Tibial nerve (tissue), 4 donors: Measurements from ENCODE around the gene NDUFV3. TPM values are rescaled to one million over a fixed set of nuclear protein-coding genes. Genes with fewer than 3 reads are reported as not detected.
"Not testable (repeated sequence)": the region's sequence is repeated elsewhere in the genome, so short reads cannot be mapped to it uniquely, and the experiment has no call there.

Experiments
- DNase-seq, 2 donors: peaks; one replicate each; pipeline ENCODE4 v3.0.0-alpha.2; 2019; ENCODE audit warnings: low spot score in 2 of 2
- H3K27ac ChIP-seq, 4 donors: fragments of 200-600 bp; sonication (generic) in 3 of 4; one replicate each; pipeline ENCODE4 v1.5.1; 2017 to 2019; ENCODE audit warnings: mild to moderate bottlenecking in 1 of 4
- H3K27me3 ChIP-seq, 2 donors: fragments of 200-600 bp; sonication (generic) in 1 of 2; one replicate each; pipeline versions ENCODE4 v1.5.1 to v1.6.0; 2017 to 2019
- H3K36me3 ChIP-seq, 3 donors: fragments of 200-600 bp; sonication (generic); one replicate each; pipeline ENCODE4 v1.5.1; 2018 to 2019
- H3K4me1 ChIP-seq, 4 donors: fragments of 200-600 bp; sonication (generic) in 3 of 4; one replicate each; pipeline ENCODE4 v1.5.1; 2017 to 2019
- H3K4me3 ChIP-seq, 4 donors: fragments of 200-600 bp; sonication (generic) in 3 of 4; one replicate each; pipeline ENCODE4 v1.5.1; 2017 to 2019; ENCODE audit warnings: mild to moderate bottlenecking in 1 of 4, moderate library complexity in 1 of 4
- H3K9me3 ChIP-seq, 4 donors: fragments of 200-600 bp; sonication (generic) in 3 of 4; one replicate each; pipeline ENCODE4 v1.5.1; 2017 to 2019
- CTCF ChIP-seq, 5 experiments: fragments of 200-600 bp in 3 of 5; fragments of 450-650 bp in 2 of 5; sonication (generic) in 3 of 5; IDR thresholded peaks; one replicate each; pipeline ENCODE4 v1.5.1; 2016 to 2019; ENCODE audit warnings: antibody characterized with exemption in 5 of 5, mild to moderate bottlenecking in 3 of 5, moderate library complexity in 2 of 5
- EP300 ChIP-seq, 2 donors: sonication (generic); formaldehyde crosslinking; IDR thresholded peaks; one replicate each; pipeline ENCODE4 v1.6.1; 2017; ENCODE audit warnings: antibody characterized with exemption in 2 of 2, mild to moderate bottlenecking in 1 of 2
- POLR2A ChIP-seq, 2 donors: fragments of 450-650 bp; IDR thresholded peaks; one replicate each; pipeline ENCODE4 v1.6.1; 2017; ENCODE audit warnings: antibody characterized with exemption in 2 of 2, mild to moderate bottlenecking in 2 of 2, moderate library complexity in 2 of 2
- WGBS, 2 donors: methylation state at CpG; one replicate each; pipeline ENCODE4 v1.1.5; 2018; 5-methylcytosine and 5-hydroxymethylcytosine counted together
- total RNA-seq, 4 donors: library from RNA; depleted of rRNA; stranded (reverse); fragments of >200 nt; gene quantifications; one replicate each; pipeline ENCODE4 v1.1.0, GENCODE V29; 2016

The NDUFV3 gene
- total RNA-seq, 4 donors from 2014 or later: 52.1 to 75.2 (median 61.4) TPM

- DNase-seq: no peak
- whole genome bisulfite sequencing, 2 donors: 85 to 97% methylated on average over 4 of the region's 4 CpGs
- TF ChIP-seq EP300 (IDR thresholded peaks at IDR 0.05): no peak
- TF ChIP-seq POLR2A (IDR thresholded peaks at IDR 0.05): no peak
- TF ChIP-seq CTCF (IDR thresholded peaks at IDR 0.05): no peak
- no peak overlapping the region for H3K27ac ChIP-seq
- no peaks in the 10 kb centered on the region for H3K9me3 ChIP-seq
- H3K4me3 ChIP-seq: no peak overlapping the region
- no peaks in the 10 kb centered on the region for H3K4me1 ChIP-seq
- H3K27me3 ChIP-seq: no peaks in the 10 kb centered on the region
- H3K36me3 ChIP-seq: peaks cover 2 to 91% (median 12%) of the 10 kb centered on the region in 3 donors
Measured at GRCh38 chr21:42847726-42848125, 45.4 kb upstream of the NDUFV3 start.

DNA sequence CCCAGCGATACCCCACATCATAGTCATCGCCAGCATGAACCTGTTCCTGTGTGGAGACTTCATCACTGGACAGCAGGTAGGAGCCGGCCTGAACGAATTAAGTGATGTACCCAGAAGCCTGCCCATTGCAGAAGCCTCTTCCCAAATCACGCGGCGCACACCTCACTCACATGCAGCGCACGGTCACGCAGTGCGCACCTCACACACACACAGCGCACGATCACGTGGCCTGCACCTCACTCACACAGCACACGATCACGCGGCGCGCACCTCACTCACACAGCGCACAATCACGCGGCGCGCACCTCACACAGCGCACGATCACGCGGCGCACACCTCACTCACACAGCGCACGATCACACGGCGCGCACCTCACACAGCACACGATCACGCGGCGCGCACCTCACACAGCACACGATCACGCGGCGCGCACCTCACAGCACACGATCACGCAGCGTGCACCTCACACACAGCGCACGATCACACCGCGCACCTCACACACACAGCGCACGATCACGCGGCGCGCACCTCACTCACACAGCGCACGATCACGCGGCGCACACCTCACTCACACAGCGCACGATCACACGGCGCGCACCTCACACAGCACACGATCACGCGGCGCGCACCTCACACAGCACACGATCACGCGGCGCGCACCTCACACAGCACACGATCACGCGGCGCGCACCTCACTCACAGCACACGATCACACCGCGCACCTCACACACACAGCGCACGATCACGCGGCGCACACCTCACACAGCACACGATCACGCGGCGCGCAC, 44.8 kb upstream of the NDUFV3 start:
- not testable (repeated sequence) for H3K9me3 ChIP-seq, DNase-seq, H3K4me3 ChIP-seq, H3K27me3 ChIP-seq, H3K4me1 ChIP-seq, H3K27ac ChIP-seq
- H3K36me3 ChIP-seq: peaks cover 2 to 93% (median 17%) of the 10 kb centered on the region in 3 donors
- 95% methylated on average over 49 to 92 of the region's 95 CpGs for WGBS, 2 donors

DNA sequence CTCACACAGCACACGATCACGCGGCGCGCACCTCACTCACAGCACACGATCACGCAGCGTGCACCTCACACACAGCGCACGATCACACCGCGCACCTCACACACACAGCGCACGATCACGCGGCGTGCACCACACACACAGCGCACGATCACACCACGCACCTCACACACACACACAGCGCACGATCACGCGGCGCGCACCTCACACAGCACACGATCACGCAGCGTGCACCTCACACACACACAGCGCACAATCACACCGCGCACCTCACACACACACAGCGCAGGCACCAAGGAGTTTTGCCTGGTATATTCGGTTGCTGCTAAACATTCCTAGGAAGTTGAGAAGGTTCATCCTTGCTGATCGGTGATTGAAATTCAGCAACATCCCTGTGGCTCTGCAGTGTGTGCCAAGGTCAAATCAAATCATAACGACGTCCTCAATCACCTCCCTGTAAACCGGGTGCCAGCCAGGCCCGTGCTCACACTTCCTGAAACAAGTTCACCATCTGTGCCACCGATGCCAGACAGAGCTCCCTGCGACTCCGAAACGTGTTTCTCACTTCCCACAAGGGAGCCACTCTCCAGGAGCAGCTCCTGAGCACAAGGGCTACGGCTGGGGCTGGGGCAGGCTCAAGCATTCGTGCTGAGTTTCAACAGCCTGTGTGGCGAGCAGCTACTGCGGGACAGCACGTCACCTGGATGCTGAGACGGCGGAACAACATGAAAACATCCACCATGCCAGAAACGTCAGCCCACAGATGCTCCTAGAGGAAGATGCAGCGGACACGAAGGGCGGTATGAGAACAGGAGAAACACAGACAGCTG, 44.0 kb upstream of the NDUFV3 start:
- Histone ChIP-seq H3K4me3 (no peak overlapping the region), H3K9me3 (no peaks in the 10 kb centered on the region), H3K27me3 (no peaks in the 10 kb centered on the region), H3K27ac (no peak overlapping the region), H3K36me3 (peaks cover 2 to 97% (median 22%) of the 10 kb centered on the region in 3 donors), H3K4me1 (no peaks in the 10 kb centered on the region)
- 91 to 92% methylated on average over 52 to 54 of the region's 54 CpGs for WGBS, 2 donors
- TF ChIP-seq EP300 (IDR thresholded peaks at IDR 0.05) (no peak), CTCF (IDR thresholded peaks at IDR 0.05) (no peak), POLR2A (IDR thresholded peaks at IDR 0.05) (no peak)
- DNase-seq: no peak

DNA sequence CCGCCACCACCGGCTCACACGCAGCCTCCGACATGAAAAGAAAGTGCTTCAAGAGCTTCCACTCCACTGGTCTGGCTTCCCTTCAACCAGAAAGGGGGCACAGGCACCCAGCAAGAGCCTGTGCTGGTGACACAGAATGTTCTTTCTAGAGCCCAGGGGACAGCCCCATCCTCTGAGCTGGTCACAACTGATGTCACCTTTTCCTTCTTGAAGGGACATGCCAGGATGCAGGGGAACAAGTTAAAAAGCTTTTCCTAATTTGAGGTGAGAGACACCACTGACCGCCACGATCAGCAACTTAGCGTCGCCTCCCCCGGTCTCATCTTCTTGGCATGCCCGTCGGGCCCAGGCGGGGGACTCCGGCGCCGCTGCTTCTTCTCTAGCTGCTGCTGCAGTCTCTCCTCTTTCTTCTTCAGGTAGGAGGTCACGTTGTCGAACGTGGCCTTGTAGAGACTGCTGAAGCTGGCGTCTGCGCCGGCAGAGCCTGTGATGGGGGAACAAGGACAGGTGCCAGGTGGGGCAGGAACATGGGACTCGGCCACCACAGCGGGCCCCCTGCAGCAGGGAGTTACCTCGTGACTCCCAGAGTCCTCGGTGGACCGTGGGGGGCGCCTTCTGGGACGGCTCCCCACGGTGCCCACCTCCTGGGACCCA, 43.2 kb upstream of the NDUFV3 start:
- Histone ChIP-seq H3K36me3 (peaks cover 2 to 97% (median 22%) of the 10 kb centered on the region in 3 donors), H3K9me3 (no peaks in the 10 kb centered on the region), H3K27me3 (no peaks in the 10 kb centered on the region), H3K4me1 (no peaks in the 10 kb centered on the region), H3K4me3 (no peak overlapping the region), H3K27ac (no peak overlapping the region)
- TF ChIP-seq CTCF (IDR thresholded peaks at IDR 0.05): no peak
- TF ChIP-seq EP300 (IDR thresholded peaks at IDR 0.05): no peak
- TF ChIP-seq POLR2A (IDR thresholded peaks at IDR 0.05): no peak
- WGBS, 2 donors: 93 to 94% methylated on average over 25 to 29 of the region's 29 CpGs
- DNase-seq: no peak

DNA sequence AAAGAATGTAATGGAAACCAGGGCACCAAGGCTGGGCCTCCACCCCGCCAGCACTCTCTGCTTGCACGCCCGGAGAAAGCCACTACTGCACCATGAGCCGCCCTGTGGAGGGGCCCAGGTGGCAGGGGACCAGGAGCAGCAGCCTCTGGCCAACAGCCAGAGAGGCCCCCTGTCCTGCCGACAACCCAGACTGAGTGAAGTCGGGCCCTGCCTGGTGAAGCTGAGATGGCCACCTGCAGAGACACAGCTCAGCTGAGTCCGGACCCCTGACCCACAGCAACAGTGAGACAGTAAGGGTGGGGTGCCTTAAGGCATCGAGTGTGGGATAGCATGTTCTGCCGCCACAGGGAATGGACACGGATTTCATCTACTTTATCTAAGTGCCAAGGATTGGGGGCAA, 42.6 kb upstream of the NDUFV3 start:
- Histone ChIP-seq H3K27ac (no peak overlapping the region), H3K4me3 (no peak overlapping the region), H3K27me3 (no peaks in the 10 kb centered on the region), H3K4me1 (no peaks in the 10 kb centered on the region), H3K9me3 (no peaks in the 10 kb centered on the region), H3K36me3 (peaks cover 2 to 97% (median 25%) of the 10 kb centered on the region in 3 donors)
- WGBS, 2 donors: 81 to 90% methylated on average over 8 to 10 of the region's 10 CpGs
- no peak for DNase-seq
- TF ChIP-seq POLR2A (IDR thresholded peaks at IDR 0.05) (no peak), CTCF (IDR thresholded peaks at IDR 0.05) (no peak), EP300 (IDR thresholded peaks at IDR 0.05) (no peak)
